ENCODE data around the gene ADNP2.

The ADNP2 gene

DNA sequence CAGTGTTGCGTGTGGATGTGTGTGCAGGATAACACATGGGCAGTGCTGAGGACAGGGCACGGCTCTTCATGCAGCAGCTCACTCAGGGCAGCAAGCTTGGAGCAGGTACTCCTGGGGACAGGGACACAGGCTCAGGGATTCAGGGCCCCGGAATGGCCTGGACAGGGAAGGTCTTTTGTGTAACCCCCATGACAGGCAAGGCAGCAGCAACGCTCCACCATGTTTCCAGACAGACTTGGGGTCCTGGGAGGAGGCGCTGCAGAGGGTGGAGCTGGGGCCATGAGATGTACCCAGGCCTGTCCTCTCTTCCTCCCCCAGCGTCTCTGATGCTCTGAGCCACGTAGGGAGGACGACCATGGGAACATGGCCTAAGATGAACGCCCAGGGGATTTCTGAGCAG, 58.3 kb downstream of the ADNP2 start:
- TF ChIP-seq POU2F2 (IDR thresholded peaks at IDR 0.05; ENCODE audit: low read depth, low read length) (no peak), POLR2A (IDR thresholded peaks at IDR 0.05; ENCODE audit: low read depth, low read length) (no peak), TAF1 (IDR thresholded peaks at IDR 0.05; ENCODE audit: low read depth, low read length) (no peak), PAX5 (IDR thresholded peaks at IDR 0.05; ENCODE audit: insufficient read depth, low read length, severe bottlenecking) (no peak), SPI1 (IDR thresholded peaks at IDR 0.05; ENCODE audit: low read depth, low read length) (no peak), POLR2AphosphoS5 (IDR thresholded peaks at IDR 0.05; ENCODE audit: low read depth, low read length) (no peak)
- no peak for FAIRE-seq
- no peak for DNase-seq (ENCODE audit: insufficient read length, low spot score)

DNA sequence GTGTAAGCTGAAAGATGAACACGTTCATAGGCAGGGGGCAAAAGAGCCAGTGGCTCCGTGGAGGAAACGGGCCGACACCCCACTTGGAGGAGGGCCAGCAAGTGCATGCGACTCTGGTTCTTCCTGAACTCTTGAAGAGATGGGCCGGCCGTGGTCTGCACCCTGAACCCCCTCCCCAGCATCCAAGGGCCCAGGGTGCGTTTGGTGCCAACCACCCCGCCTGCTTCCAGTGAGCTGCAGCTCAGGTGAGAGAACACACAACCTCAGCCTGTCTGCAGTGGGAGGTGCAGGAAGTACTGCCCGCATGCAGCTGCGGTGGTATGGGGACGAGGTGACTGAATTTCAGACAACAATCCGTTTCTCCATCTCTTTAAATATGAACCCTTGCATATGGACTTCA, 58.9 kb downstream of the ADNP2 start:
- FAIRE-seq: no peak
- TF ChIP-seq POLR2A (IDR thresholded peaks at IDR 0.05; ENCODE audit: low read depth, low read length): no peak
- TF ChIP-seq PAX5 (IDR thresholded peaks at IDR 0.05; ENCODE audit: insufficient read depth, low read length, severe bottlenecking): no peak
- no peak for TF ChIP-seq POU2F2 (IDR thresholded peaks at IDR 0.05; ENCODE audit: low read depth, low read length)
- no peak for TF ChIP-seq TAF1 (IDR thresholded peaks at IDR 0.05; ENCODE audit: low read depth, low read length)
- no peak for TF ChIP-seq SPI1 (IDR thresholded peaks at IDR 0.05; ENCODE audit: low read depth, low read length)
- no peak for TF ChIP-seq POLR2AphosphoS5 (IDR thresholded peaks at IDR 0.05; ENCODE audit: low read depth, low read length)

GRCh38 chr18:80168346-80168745, 59.3 kb downstream of the ADNP2 start:
- DNase-seq (ENCODE audit: insufficient read length, low spot score): no peak
- TF ChIP-seq POLR2A (IDR thresholded peaks at IDR 0.05; ENCODE audit: low read depth, low read length) (no peak), SPI1 (IDR thresholded peaks at IDR 0.05; ENCODE audit: low read depth, low read length) (no peak), PAX5 (IDR thresholded peaks at IDR 0.05; ENCODE audit: insufficient read depth, low read length, severe bottlenecking) (no peak)
- FAIRE-seq: no peak

More for the DNA sequence above, 58.9 kb downstream of the ADNP2 start:
- DNase-seq (ENCODE audit: insufficient read length, low spot score): no peak

GRCh38 chr18:80168982-80169381, 59.9 kb downstream of the ADNP2 start:
- no peak for DNase-seq (ENCODE audit: insufficient read length, low spot score)
- FAIRE-seq: no peak
- TF ChIP-seq POLR2AphosphoS5 (IDR thresholded peaks at IDR 0.05; ENCODE audit: low read depth, low read length) (no peak), POU2F2 (IDR thresholded peaks at IDR 0.05; ENCODE audit: low read depth, low read length) (no peak), PAX5 (IDR thresholded peaks at IDR 0.05; ENCODE audit: insufficient read depth, low read length, severe bottlenecking) (no peak), POLR2A (IDR thresholded peaks at IDR 0.05; ENCODE audit: low read depth, low read length) (no peak), SPI1 (IDR thresholded peaks at IDR 0.05; ENCODE audit: low read depth, low read length) (no peak), TAF1 (IDR thresholded peaks at IDR 0.05; ENCODE audit: low read depth, low read length) (no peak)

DNA sequence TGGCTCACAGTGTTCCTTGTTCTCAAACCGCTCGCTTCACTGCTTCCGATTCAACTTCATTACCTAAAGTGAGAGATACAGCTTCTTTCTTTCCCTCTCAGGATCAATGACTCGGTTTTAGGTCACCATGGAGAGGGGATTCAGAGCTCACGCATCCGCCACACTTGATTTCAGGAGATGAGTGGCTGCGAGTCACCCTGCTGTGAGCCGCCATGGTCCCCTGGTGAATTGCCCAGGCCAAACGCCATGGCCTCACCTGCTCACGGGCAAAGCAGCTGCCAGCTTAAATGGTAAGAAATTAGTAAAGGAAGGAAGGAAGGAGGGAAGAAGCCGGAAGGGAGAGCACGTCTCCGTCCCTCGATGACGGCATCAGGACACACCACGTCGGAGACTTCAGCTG, 60.5 kb downstream of the ADNP2 start:
- TF ChIP-seq POLR2A (IDR thresholded peaks at IDR 0.05; ENCODE audit: low read depth, low read length) (no peak), TAF1 (IDR thresholded peaks at IDR 0.05; ENCODE audit: low read depth, low read length) (no peak), SPI1 (IDR thresholded peaks at IDR 0.05; ENCODE audit: low read depth, low read length) (no peak), POLR2AphosphoS5 (IDR thresholded peaks at IDR 0.05; ENCODE audit: low read depth, low read length) (no peak), POU2F2 (IDR thresholded peaks at IDR 0.05; ENCODE audit: low read depth, low read length) (no peak), PAX5 (IDR thresholded peaks at IDR 0.05; ENCODE audit: insufficient read depth, low read length, severe bottlenecking) (no peak)
- no peak for FAIRE-seq

DNA sequence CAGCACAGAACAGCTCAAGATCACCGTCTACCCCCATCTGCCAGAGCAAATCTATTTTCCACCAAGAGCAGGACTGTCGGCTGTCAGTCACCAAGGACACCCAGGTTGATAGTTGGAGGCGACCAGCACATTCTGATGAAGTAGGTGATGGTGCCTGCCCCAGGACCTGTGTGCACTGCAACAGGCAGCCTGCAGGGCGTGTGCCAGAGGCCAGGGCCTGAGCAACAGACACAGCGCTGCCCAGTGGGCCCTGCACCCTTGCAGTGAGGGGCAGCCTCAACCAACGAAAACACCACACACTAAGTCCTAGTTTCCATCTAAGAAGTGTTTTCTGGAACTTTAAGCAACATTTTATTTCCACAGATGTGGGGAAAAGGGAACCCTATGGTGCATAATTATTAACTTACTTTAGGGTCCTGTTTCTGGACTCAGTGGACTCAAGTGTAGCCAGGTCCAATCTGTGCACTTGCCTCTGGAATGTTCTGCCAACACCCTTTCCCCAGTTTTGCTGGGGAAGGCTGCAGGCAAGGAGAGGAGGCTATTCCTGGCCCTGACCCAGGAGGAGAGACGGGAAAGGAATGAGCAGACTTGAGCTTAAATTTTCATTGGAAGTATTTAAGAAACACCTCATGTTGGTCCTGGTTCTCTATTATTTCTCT, 61.5 kb downstream of the ADNP2 start:
- DNase-seq (ENCODE audit: insufficient read length, low spot score) (no peak), FAIRE-seq (no peak)
- TF ChIP-seq SPI1 (IDR thresholded peaks at IDR 0.05; ENCODE audit: low read depth, low read length): no peak
- TF ChIP-seq TAF1 (IDR thresholded peaks at IDR 0.05; ENCODE audit: low read depth, low read length): no peak
- no peak for TF ChIP-seq POLR2AphosphoS5 (IDR thresholded peaks at IDR 0.05; ENCODE audit: low read depth, low read length)
- no peak for TF ChIP-seq POU2F2 (IDR thresholded peaks at IDR 0.05; ENCODE audit: low read depth, low read length)
- no peak for TF ChIP-seq PAX5 (IDR thresholded peaks at IDR 0.05; ENCODE audit: insufficient read depth, low read length, severe bottlenecking)
- no peak for TF ChIP-seq POLR2A (IDR thresholded peaks at IDR 0.05; ENCODE audit: low read depth, low read length)

More for the DNA sequence above, 60.5 kb downstream of the ADNP2 start:
- DNase-seq (ENCODE audit: insufficient read length, low spot score): no peak

GRCh38 chr18:80171054-80171872, 62.2 kb downstream of the ADNP2 start:
- TF ChIP-seq POLR2A (IDR thresholded peaks at IDR 0.05; ENCODE audit: low read depth, low read length): no peak
- TF ChIP-seq SPI1 (IDR thresholded peaks at IDR 0.05; ENCODE audit: low read depth, low read length): no peak
- no peak for TF ChIP-seq POLR2AphosphoS5 (IDR thresholded peaks at IDR 0.05; ENCODE audit: low read depth, low read length)
- no peak for TF ChIP-seq PAX5 (IDR thresholded peaks at IDR 0.05; ENCODE audit: insufficient read depth, low read length, severe bottlenecking)
- TF ChIP-seq TAF1 (IDR thresholded peaks at IDR 0.05; ENCODE audit: low read depth, low read length): no peak
- FAIRE-seq (peak; percentile 60), DNase-seq (ENCODE audit: insufficient read length, low spot score) (peak; percentile 75)

DNA sequence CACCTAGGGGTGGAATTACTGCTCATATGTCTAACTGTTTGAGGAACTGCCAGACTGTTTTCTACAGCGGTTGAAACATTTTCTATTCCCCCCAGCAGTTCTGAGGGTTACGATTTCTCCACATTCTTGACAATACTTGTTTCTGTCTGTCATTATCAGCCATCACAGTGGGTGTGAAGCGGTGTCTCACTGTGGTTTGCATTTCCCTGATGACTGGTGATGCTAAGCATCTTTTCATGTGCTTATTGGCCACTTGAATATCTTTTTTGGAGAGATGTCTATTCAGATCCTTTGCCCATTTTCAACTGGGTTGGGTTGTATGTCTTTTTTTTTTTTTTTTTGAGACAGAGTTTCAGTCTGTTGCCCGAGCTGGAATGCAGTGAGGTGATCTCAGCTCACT, 63.0 kb downstream of the ADNP2 start:
- no peak for FAIRE-seq
- no peak for DNase-seq (ENCODE audit: insufficient read length, low spot score)
- TF ChIP-seq SPI1 (IDR thresholded peaks at IDR 0.05; ENCODE audit: low read depth, low read length): no peak
- no peak for TF ChIP-seq POLR2A (IDR thresholded peaks at IDR 0.05; ENCODE audit: low read depth, low read length)
- no peak for TF ChIP-seq TAF1 (IDR thresholded peaks at IDR 0.05; ENCODE audit: low read depth, low read length)
- no peak for TF ChIP-seq POLR2AphosphoS5 (IDR thresholded peaks at IDR 0.05; ENCODE audit: low read depth, low read length)
- TF ChIP-seq POU2F2 (IDR thresholded peaks at IDR 0.05; ENCODE audit: low read depth, low read length): no peak
- no peak for TF ChIP-seq PAX5 (IDR thresholded peaks at IDR 0.05; ENCODE audit: insufficient read depth, low read length, severe bottlenecking)

DNA sequence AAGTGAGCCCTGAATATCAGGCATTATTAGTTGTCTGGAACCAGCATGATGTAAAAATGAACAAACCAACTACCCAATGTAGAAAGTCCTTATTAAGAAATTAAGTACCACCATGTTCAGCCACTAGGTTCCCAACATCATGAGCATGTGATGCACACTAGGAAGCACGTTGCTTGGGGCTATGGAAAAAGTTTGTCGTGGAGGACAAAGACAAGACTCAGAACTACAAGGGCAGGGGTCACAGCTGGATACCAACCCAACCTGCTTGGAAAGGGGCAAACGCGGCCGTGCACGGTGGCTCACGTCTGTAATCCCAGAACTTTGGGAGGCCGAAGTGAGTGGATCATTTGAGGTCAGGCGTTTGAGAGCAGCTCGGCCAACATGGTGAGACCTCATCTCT, 64.0 kb downstream of the ADNP2 start:
- FAIRE-seq: no peak
- no peak for DNase-seq (ENCODE audit: insufficient read length, low spot score)
- TF ChIP-seq PAX5 (IDR thresholded peaks at IDR 0.05; ENCODE audit: insufficient read depth, low read length, severe bottlenecking) (no peak), POLR2AphosphoS5 (IDR thresholded peaks at IDR 0.05; ENCODE audit: low read depth, low read length) (no peak), SPI1 (IDR thresholded peaks at IDR 0.05; ENCODE audit: low read depth, low read length) (no peak), POLR2A (IDR thresholded peaks at IDR 0.05; ENCODE audit: low read depth, low read length) (no peak), POU2F2 (IDR thresholded peaks at IDR 0.05; ENCODE audit: low read depth, low read length) (no peak), TAF1 (IDR thresholded peaks at IDR 0.05; ENCODE audit: low read depth, low read length) (no peak)
